GM19238 (cell line): ENCODE results near the gene ZNF638.

Source experiments
- DNase-seq: peaks from one replicate; pipeline ENCODE4 v3.0.0; 2011; ENCODE audit warnings: low spot score; ENCODE audit not compliant: insufficient read length

Gene ZNF638

DNA sequence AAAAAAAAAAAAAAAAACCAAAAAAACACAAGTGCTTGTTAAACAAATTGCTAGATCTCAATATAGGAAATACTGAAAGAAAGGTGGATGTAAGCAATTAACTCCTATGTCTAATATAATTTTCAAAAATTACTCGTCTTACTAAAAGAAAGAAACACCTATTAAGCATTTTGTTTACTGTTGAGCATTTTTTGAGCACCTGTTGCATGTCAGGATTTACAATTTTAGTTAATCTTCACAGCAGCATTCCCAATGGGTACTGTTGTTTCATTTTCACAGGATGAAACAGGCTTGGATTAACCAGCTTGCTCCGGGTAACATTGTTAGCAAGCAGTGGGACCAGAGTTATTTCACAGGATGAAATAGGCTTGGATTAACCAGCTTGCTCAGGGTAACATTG lies 4.8 kb downstream of the ZNF638 start:
- no peak for DNase-seq

DNA sequence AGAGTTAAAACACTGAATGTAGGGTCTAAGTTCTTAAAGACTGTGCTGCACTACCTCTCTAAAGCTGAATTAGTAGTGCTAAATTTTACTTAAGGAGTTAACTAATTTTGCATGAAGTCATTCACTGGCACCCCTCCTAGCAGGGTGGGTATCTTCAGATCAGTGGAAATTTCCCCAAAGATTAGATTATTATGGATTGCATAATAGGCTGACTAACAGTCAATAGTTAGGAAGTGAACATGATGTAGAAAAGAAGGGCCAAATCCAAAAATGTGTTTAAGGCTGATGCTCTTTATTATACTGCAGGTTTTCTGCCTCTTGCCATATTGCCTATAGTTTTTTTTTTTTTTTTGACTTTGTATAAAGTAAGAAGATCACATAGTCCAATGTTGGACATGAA lies 5.2 kb downstream of the ZNF638 start:
- DNase-seq, result no peak

DNA sequence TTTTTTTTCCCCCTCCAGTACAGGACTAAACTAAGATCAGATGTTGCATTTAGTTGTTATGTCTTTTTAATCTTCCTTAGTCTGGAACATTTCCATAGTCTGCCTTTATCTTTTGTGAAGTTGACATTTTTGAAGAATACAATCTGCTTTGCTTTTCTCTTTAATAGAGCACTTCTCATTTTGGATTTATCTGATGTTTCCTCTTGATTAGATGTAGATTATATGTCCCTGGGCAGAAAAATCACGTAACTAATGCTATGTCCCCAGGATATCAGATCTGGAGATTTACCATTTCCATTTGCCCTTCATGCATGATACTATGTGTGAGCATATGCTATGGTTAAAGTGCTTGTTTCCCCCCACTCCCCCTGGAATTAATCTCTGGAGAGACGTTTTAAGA lies 6.2 kb downstream of the ZNF638 start:
- no peak for DNase-seq

DNA sequence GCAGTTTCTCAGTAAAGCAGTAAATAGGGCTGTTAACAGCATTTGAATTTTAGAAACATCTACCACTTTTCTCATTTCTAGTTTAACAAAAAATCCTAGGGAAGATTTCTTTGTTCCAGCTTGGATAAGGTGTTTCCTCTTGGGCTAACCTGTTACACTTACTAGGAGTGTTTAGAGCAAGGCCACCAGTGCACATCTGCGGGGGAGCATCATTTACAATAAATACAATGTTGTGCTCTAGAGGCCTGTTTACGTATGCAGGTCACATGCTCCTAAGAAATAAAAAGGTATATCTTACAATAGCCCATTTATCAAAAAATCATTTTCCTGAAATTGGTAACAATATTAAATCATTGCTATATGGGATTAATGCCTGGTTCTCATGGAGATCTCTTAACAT lies 8.1 kb downstream of the ZNF638 start:
- no peak for DNase-seq

DNA sequence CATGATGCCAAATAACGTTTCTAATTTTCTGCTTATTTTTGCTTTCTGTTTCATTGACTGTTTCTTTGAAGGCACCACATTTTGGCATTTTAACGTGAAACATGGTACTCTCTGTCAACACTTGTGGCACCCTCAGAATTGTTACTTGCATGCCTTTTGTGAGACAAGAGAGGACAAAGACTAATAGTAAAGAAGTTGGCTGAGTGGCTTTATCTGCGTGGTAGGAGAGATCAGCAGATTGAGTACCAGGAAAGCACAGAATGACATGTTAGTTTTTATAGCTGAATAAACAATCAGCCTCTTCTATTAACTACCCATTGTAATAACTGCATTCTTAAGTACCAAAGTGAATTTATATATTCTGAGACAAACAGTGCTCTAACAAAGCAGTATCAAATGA lies 8.6 kb downstream of the ZNF638 start:
- DNase-seq, result no peak

DNA sequence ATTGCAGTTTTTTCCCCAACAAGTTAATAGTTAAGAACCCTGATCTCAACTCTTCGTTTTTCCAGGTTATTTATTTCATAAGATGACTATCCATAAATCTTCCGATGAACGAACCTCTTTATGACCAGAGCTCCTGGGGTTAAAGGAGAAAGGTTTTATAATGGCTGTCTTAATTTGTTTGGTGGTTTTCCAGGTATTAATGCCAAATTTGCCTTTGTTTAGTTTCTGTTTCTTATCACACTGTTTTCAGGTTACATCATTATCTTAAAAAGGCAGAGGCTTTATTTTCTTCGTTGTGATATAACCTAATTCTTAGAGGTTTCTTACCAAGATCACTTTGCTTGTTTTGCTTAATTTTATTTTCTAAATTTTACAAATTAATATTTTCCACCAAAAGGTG lies 10.1 kb downstream of the ZNF638 start:
- DNase-seq, result no peak

DNA sequence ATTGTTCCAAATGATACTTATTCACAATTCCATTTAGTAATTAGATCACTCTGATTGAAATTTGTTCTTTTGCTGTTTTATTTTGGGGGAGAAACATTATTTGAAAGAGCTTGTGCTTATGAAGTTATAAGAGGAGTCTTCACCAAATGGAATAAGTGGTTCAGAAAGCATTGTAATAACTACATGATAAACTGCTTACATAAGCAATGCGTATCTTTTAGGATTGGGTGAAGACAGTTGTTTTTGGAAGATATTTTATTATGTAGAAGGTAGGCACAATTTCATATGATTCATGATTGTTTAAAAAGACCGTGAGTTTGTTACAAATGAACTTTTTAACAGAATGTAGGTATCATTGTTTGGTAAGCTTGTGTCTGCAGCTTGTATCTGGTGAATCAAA lies 14.5 kb downstream of the ZNF638 start:
- no peak for DNase-seq

DNA sequence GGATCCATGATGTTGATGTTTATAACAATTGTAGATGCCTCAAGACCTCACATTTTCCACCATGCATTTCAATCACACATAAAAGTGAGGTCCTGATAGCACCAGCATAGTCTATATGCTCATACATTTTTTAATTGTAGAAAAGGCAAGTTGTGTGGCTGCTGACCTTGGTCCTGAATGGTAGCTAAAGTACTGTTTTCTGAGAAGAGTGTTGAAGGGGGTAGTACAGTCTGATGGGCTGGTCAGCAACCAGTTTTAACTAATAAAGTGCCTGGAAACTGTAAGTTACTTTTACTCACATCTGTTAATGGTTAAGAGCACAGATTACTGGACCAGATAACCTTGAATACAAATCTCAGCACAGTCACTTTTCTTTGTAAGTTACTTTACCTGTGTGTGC lies 15.9 kb downstream of the ZNF638 start:
- no peak for DNase-seq

DNA sequence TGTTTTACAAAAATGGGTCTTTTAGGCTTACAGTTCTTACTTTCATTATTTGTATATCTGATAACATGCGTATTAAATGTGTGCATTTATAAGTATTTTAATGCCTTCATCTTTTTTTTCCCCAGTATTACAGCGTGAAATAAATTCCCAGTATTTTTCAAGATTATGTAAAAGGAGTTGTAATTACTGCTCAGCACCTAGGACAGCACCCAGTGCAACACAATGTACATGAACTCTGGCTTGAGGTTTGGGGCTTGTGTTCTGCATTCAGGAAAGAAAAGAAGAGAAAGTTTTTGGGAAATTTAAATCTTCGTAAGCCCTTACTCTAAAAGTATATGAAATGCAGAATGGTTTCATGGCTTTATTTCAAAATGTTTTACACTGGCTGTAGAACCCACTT lies 16.7 kb downstream of the ZNF638 start:
- DNase-seq, result no peak

DNA sequence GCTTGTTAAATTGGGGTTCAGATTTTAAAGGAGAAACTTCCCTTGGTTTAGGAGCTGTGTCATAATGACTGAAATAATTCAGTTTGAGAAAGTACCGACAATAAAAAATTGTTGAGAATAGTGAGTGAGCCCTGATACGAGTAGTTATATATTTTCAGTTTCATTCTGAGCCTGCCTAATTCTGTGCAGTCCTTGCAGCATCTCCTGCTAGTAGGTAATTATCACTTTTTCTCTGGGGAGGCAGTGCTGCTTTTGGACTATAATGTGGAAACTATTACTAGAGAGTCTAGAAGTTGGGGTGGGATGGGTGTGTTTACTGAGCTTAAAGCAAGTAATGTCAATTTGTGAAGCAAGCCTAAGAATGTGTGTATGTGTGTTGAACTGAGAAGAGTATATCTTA lies 21.7 kb downstream of the ZNF638 start:
- no peak for DNase-seq

DNA sequence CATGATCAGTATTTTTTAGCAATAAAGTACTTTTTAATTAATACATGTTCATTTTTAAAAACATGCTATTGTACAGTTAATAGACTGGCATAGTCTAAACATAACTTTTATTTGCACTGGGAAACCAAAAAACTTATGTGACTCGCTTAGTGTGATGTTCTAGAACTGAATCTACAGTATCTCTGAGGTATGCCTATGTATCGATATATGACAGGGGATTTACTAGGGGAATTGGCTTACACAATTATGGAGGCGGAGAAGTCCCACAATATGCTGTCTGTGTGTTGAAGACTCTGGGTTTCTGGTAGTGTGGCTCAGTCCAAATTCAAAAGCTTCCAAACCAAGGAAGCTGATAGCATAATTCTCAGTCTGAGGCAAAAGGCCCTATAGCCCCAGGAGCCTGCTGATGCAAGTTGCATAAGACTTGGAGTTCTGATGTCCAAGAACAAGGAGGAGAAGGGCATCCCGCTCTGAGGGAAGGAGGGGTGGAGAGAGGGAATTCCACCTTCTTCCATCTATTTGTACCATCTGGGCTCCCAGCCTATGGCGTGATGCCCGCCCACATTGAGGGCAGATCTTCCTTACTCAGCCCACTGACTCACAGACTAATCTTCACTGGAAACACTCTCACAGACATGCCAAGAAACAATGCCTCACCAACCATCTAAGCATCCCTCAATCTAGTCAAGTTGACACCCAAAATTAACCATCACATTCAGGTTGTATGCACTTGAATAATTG lies 27.5 kb downstream of the ZNF638 start:
- DNase-seq, result no peak

DNA sequence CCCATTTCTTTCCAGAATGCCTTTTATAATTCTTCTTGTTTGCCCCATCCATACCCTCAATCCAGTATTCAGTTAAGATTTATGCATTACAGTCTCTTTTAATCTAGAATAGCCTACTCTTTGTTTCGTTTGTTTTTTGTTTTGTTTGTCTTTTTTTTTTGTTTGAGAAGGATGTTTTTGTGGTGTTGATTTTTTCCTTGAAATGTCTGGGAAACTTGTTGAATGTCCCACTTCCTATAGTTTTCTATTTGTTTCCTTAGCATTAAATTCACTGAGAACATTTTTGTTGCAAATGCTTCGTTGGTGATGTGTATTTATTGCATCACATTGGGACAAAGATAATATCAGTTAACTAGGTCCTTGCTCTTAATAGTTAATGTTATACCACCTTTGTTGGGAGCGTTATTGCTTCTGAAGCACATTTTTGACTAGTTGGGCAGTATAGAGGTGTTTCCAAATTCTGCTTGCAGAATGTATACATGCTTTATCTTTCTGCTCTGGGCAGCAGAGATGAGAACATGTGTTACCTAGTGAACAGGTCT lies 28.9 kb downstream of the ZNF638 start:
- no peak for DNase-seq

DNA sequence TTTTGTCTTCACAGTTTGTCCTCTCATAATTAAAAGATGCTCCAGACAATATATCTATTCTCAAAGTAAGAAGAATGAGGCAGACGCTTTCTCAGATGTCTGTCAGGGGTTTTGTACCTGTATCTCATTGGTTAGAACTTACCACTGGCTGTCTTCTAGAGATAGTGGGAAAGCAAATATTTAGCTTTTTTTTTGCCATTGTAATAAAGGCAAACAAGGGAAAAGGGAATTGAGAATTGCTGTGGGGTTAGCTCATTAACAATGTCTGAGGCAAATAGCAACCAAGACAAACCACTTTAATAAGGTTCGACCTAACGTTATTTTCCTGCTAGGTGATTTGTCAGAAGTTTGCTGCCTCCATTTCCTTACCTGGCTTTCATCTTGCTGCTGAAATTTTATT lies 30.0 kb downstream of the ZNF638 start:
- no peak for DNase-seq

DNA sequence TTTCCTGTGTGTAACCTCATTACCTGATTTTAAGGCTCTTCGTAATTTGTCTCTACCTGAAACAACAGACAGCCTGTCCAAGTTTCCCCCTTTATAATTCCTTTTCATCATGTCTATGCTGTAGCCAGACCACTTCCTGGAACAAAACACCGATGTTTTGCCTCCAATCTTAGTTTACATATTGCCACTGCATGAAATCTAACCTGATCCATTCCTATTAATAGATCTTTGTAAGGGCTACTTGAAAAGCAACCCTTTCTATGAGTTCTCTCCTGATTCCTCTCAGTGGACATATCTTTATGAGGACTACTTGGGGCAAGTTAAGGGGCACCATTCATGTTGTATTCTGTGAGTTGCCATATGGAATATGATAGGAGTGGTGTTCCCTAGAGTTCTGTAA lies 30.9 kb downstream of the ZNF638 start:
- DNase-seq, result no peak

DNA sequence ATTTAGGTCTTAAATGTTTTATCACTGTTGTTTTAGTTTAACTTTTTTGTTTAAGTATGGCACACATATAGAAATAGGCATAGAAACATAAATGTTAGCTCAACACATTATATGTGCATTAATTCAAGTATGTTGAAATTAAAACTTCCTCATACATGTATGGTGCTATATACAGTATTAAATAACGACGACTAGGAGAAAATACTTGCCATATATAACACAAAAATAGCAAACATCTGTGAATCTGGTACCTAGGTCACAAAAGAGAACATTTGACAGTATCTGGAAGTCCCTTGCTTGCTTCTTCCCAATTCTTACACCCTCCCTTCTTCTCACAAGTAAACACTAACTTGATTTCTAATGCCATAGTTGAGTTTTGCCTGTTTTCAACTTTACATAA lies 38.4 kb downstream of the ZNF638 start:
- no peak for DNase-seq

DNA sequence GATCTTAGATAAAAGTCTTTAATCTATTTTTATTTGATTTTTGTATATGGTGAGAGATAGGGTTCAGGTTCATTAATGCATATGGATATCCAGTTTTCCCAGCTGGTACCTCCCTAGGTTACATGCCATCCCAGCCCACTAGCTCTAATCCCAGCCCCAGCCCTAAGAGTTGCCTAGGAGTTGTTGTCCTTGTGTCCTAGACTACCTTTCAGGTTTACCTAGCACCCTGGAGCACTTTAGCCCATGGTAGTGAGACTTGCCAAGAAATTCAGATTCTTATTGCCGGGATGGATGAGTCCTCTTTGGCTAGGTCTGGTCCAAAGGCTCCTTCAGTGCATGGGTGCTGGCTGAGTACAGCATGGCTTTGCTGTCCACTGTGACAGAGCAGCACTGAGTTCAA lies 40.5 kb downstream of the ZNF638 start:
- DNase-seq, result no peak

DNA sequence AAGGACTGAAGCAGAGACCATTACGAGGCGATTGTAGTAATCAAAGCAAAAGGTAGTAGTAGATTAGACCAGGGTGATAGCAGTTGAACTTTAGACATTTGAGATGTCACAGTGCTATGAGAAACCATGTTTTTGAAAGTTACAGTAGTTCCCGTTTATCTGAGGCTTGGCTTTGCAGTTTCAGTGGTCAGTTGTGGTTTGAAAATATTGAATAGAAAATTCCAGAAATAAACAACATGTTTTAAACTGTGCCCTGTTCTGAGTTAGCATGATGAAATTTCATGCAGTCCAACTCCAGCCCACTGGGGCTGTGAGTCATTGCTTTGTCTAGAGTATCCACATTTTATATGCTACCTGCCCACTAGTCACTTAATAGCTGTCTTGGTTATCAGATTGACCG lies 47.5 kb downstream of the ZNF638 start:
- no peak for DNase-seq

DNA sequence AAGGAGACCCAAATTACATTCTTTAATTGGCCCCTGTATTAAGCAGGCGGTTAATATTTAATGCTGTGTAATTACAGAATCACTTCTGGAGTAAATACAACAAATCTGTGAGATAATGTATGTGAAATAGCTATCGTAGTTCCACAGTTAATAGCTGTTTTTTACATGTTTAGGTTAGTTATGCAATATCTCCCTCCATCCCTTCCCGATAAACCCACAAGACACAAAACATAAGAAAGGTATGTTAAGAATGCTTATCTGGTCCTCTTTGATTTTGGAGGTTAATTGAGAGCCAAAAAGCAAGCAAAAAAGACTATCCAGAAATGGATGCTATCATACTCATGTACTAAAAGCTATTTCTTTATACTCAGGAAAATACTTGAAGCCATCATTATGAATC lies 49.1 kb downstream of the ZNF638 start:
- no peak for DNase-seq

DNA sequence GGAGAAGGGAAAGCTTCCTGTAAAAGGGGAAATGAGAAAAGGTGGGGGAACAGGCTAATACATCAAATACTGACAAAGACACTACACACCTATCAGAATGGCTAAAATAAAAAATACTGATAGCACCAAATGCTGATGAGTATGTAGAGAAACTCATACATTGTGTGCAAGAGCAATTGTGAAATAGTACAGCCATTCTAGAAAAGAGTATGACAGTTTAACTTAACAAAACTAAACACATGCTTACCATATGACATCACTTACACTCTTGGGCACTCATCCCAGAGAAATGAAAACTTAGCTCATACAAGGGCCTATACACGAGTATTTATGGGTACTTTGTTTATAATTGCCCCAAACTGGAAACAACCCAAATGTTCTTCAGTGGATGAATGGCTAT lies 53.4 kb downstream of the ZNF638 start:
- DNase-seq, result no peak

DNA sequence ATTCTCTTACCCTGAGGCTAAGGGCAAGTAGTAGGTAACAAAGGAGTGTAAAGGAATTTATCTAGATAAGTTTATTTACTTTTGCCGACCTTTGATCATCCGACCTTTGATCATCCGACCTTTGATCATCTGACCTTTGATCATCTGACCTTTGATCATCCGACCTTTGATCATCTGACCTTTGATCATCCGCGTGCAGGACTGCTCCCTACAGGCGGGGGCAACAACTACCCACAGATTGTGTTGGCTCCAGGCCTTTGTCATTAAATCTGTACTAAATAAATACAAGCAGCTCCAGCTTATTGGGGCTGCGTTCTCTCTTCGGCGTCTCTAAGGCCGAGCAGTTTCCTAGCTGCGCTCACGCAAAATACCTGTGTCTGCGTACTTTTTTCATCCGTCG lies 56.6 kb downstream of the ZNF638 start:
- DNase-seq, result no peak

DNA sequence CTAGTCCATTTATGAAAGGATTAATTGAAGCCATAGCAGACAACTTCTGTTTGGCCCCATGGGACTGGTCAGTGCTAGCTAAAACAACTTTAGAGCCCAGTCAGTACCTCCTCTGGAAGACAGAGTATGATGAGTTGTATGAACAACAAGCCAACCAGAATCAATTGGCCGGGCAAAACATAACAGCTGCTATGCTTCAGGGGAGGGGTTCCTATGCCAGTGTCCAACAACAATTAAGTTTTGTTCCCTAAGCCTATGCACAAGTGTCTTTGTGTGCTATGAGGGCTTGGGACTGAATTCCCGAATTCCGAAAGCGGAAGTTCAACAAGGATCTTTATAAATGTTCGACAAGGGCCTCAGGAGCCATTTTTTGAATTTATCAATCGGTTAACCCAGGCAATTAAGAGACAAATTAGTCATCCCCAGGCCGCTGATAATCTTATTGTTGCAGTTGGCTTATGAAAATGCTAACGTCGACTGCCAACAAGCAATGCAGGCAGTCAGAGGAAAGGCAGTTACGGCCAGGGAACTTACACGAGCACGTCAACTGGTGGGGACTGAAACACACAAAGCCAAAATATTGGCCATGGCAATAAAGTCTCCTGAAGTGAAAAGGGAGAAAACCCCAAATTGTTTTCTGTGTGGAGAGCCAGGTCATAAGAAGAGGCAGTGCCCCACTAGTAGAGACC lies 57.9 kb downstream of the ZNF638 start:
- DNase-seq, result no peak

DNA sequence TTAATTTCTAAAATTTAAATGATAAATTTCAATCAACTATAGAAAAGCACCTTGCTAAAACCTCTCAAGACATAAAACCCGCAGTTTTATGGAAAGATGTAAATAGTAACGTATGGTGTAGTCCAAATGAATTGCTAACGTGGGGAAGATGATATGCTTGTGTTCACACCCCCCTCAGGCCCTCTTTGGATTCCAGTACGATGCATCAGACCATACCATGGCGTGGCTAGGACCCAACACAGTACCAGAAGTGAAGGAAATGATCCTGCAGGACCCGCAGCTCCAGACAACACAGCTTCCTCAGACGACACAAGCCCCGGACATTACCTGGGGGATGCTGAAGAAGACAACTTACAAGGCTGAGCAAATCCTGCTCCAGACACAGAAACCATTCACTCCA lies 61.6 kb downstream of the ZNF638 start:
- DNase-seq, result no peak

DNA sequence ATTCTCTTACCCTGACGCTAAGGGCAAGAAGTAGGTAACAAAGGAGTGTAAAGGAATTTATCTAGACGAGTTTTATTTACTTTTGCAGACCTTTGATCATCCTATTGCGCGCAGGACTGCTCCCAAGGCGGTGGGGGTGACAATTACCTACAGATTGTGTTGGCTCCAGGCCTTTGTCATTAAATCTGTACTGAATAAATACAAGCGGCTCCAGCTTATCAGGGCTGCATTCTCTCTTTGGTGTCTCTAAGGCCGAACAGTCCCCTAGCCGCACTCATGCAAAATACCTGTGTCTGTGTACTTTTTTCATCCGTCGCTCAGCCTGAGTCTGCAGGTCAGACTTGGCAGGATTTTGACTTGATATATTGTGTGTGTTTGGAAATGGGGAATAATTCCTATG lies 63.9 kb downstream of the ZNF638 start:
- DNase-seq, result no peak
